Mesothelial cell of epicardium (in vitro differentiated cells): Measurements from ENCODE around the gene FNDC11. TPM values are rescaled to one million over a fixed set of nuclear protein-coding genes. Genes with fewer than 3 reads are reported as not detected.
A peak's percentile ranks its signal among the peaks of the same experiment; 100 is the strongest.

ENCODE experiments used
- DNase-seq, 2 experiments: peaks; one replicate each; pipeline ENCODE4 v3.0.0; 2021; ENCODE audit warnings: low spot score in 2 of 2; ENCODE audit not compliant: unreplicated experiment in 2 of 2
- H3K27ac Mint-ChIP-seq: 2 replicates; pipeline ENCODE4 v1.8.0; 2021; ENCODE audit warnings: mixed read lengths
- H3K27me3 Mint-ChIP-seq: 2 replicates; pipeline ENCODE4 v1.8.0; 2021; ENCODE audit warnings: low read depth, mixed read lengths
- H3K36me3 Mint-ChIP-seq: 2 replicates; pipeline ENCODE4 v1.8.0; 2021; ENCODE audit warnings: mixed read lengths
- H3K4me1 Mint-ChIP-seq: 2 replicates; pipeline ENCODE4 v1.8.0; 2021; ENCODE audit warnings: mixed read lengths
- H3K4me3 Mint-ChIP-seq: 2 replicates; pipeline ENCODE4 v1.8.0; 2021; ENCODE audit warnings: mild to moderate bottlenecking, moderate library complexity, mixed read lengths
- H3K9me3 Mint-ChIP-seq: 2 replicates; pipeline ENCODE4 v1.8.0; 2021; ENCODE audit warnings: mixed read lengths
- total RNA-seq: library from RNA; stranded (reverse); gene quantifications from 3 replicates; pipeline ENCODE4 v1.2.1, GENCODE V29; 2021
- TF ChIP-seq, protein P1 (sequence below): fragments of 200-600 bp; sonication (generic); IDR thresholded peaks from one replicate; pipeline ENCODE4 v1.5.0; 2021; ENCODE audit warnings: antibody characterized with exemption; ENCODE audit not compliant: unreplicated experiment

FNDC11 gene
- total RNA-seq = 0.86 to 1.4 TPM (median 1.1 TPM) in 3 replicates

GRCh38 chr20:63553933-63554290 lies at the start of gene FNDC11:
Gene FNDC11, plus strand, starts transcription at chr20:63554159. Its CDS starts 1,505 bp downstream, at chr20:63555664.
- no peak within 1 kb of the TSS for H3K27ac Mint-ChIP-seq

GRCh38 chr20:63504642-63505041 lies 49.3 kb upstream of the FNDC11 start:
- TF ChIP-seq, protein P1, sequence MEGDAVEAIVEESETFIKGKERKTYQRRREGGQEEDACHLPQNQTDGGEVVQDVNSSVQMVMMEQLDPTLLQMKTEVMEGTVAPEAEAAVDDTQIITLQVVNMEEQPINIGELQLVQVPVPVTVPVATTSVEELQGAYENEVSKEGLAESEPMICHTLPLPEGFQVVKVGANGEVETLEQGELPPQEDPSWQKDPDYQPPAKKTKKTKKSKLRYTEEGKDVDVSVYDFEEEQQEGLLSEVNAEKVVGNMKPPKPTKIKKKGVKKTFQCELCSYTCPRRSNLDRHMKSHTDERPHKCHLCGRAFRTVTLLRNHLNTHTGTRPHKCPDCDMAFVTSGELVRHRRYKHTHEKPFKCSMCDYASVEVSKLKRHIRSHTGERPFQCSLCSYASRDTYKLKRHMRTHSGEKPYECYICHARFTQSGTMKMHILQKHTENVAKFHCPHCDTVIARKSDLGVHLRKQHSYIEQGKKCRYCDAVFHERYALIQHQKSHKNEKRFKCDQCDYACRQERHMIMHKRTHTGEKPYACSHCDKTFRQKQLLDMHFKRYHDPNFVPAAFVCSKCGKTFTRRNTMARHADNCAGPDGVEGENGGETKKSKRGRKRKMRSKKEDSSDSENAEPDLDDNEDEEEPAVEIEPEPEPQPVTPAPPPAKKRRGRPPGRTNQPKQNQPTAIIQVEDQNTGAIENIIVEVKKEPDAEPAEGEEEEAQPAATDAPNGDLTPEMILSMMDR = no peak
- Mint-ChIP-seq H3K27me3 (peaks cover 52% of the 10 kb centered on the region), H3K27ac (no peak overlapping the region), H3K4me3 (no peak overlapping the region), H3K36me3 (peaks cover 3% of the 10 kb centered on the region), H3K4me1 (no peaks in the 10 kb centered on the region), H3K9me3 (peaks cover 24% of the 10 kb centered on the region)
- DNase-seq = no peak

More at GRCh38 chr20:63553933-63554290, at the start of gene FNDC11:
- TF ChIP-seq, protein P1 = no peak
- peak within 1 kb of the TSS; percentile 64 for H3K4me3 Mint-ChIP-seq
- peaks cover 4% of the 10 kb centered on the region for H3K27me3 Mint-ChIP-seq
- no peaks in the 10 kb centered on the region for H3K9me3 Mint-ChIP-seq
- H3K4me1 Mint-ChIP-seq = no peaks in the 10 kb centered on the region
- no peaks in the 10 kb centered on the region for H3K36me3 Mint-ChIP-seq
- DNase-seq = no peak

GRCh38 chr20:63505281-63505680 lies 48.7 kb upstream of the FNDC11 start:
- no peak for DNase-seq
- Mint-ChIP-seq H3K27ac (no peak overlapping the region), H3K4me1 (no peaks in the 10 kb centered on the region), H3K4me3 (no peak overlapping the region), H3K36me3 (peaks cover 3% of the 10 kb centered on the region), H3K9me3 (peaks cover 24% of the 10 kb centered on the region), H3K27me3 (peaks cover 53% of the 10 kb centered on the region)
- TF ChIP-seq, protein P1 = no peak

- Mint-ChIP-seq H3K27me3 (peaks cover 54% of the 10 kb centered on the region), H3K36me3 (peaks cover 3% of the 10 kb centered on the region), H3K4me3 (no peak overlapping the region), H3K4me1 (no peaks in the 10 kb centered on the region), H3K27ac (no peak overlapping the region), H3K9me3 (peaks cover 24% of the 10 kb centered on the region)
- TF ChIP-seq, protein P1 = no peak
- no peak for DNase-seq
These were observed 48.2 kb upstream of the FNDC11 start for GRCh38 chr20:63505723-63506122.

DNA sequence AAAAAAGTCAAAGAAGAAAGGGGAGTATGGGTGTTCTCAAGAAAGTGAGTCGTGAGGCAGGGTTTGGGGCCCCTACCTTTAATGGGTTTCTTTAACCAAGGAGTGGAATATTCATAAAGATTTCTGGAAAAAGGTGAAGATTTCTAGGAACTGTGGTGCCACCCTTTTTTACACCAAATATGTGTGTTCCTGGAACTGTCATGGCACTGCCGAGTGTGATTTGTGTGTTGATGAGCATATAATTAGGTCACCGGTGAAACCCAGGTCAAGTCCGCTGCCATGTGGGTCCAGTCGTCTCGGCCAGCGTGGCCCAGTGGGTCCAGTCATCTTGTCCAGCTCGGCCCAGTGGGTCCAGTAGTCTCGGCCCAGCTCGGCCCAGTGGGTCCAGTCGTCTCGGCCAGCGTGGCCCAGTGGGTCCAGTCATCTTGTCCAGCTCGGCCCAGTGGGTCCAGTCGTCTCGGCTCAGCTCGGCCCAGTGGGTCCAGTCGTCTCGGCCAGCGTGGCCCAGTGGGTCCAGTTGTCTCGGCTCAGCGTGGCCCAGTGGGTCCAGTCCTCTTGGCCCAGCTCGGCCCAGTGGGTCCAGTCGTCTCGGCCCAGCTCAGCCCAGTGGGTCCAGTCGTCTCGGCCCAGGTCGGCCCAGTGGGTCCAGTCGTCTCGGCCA lies 46.7 kb upstream of the FNDC11 start:
- Mint-ChIP-seq H3K4me1 (no peaks in the 10 kb centered on the region), H3K9me3 (peaks cover 27% of the 10 kb centered on the region), H3K27me3 (peaks cover 53% of the 10 kb centered on the region), H3K27ac (no peak overlapping the region), H3K4me3 (no peak overlapping the region), H3K36me3 (peaks cover 3% of the 10 kb centered on the region)
- DNase-seq = no peak
- TF ChIP-seq, protein P1 = no peak
